ENCODE results near the gene MAP7D2. TPM values are rescaled to one million over a fixed set of nuclear protein-coding genes. Genes with fewer than 3 reads are reported as not detected.

The MAP7D2 gene
- polyA plus RNA-seq, 3 donors: 0.45 TPM; not detected in 2

DNA sequence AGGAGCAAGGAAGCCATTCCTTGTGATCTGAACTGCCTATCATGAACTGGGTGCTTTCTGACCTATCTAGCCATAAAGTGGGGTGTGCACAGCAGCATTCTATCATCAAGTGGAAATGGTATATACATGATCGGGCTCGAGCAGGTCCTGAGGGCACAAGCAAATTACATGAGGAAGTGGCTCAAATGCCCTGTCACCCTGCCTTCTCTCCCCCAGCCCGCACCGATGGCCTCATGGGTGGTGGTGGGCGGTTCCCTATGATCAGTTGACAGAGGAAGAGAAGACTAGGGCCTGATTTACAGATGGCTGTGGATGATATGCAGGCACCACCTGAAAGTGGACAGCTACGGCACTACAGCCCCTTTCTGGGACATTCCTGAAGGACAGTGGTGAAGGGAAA, 79.5 kb downstream of the MAP7D2 start:
- H3K27me3 Mint-ChIP-seq (ENCODE audit: low read depth in 3 of 3): peaks cover 0 to 13% (median 1%) of the 10 kb centered on the region in 3 donors
- H3K4me3 ChIP-seq (replicated peaks in 1 of 3; ENCODE audit: low read depth in 2 of 3, low read length in 3 of 3): no peak overlapping the region
- H4K20me1 ChIP-seq (ENCODE audit: insufficient read depth, low read length): no peaks in the 10 kb centered on the region
- DNase-seq: peak in 1 of 3 donors; percentile 3
- no peak overlapping the region for H3K27ac ChIP-seq (ENCODE audit: low read depth in 1 of 2, low read length in 2 of 2)
- no peaks in the 10 kb centered on the region for H3K4me1 ChIP-seq (ENCODE audit: control insufficient read depth in 1 of 2, insufficient read depth in 2 of 2, low read length in 2 of 2)
- peak overlapping the region in 1 of 7 donors; percentile 23 for H3K27ac Mint-ChIP-seq
- H3K36me3 ChIP-seq (replicated peaks in 1 of 2; ENCODE audit: control insufficient read depth in 1 of 2, insufficient read depth in 2 of 2, low read length in 2 of 2): no peaks in the 10 kb centered on the region
- no peak overlapping the region for H3K9ac ChIP-seq (ENCODE audit: insufficient read depth, low read length, poor library complexity, severe bottlenecking)
- H3K4me2 ChIP-seq (replicated peaks; ENCODE audit: extremely low read depth, low read length, poor library complexity, severe bottlenecking): no peak overlapping the region
- peaks cover 0 to 3% of the 10 kb centered on the region in 2 donors for H3K27me3 ChIP-seq (ENCODE audit: control insufficient read depth in 2 of 2, insufficient read depth in 2 of 2, low read length in 2 of 2)
- H3K9me3 ChIP-seq (replicated peaks in 1 of 2; ENCODE audit: control insufficient read depth in 1 of 2, insufficient read depth in 1 of 2, low read length in 2 of 2): no peaks in the 10 kb centered on the region
- H3K36me3 Mint-ChIP-seq: no peaks in the 10 kb centered on the region
- no CpG with 5 or more reads among the region's 6 CpGs for WGBS (ENCODE audit: insufficient coverage)
- intact Hi-C loops (cut with micrococcal nuclease): no loop called here
- peaks cover 6% of the 10 kb centered on the region for H3K4me1 Mint-ChIP-seq
- no peaks in the 10 kb centered on the region for H3K79me2 ChIP-seq (ENCODE audit: insufficient read depth, low read length)
- TF ChIP-seq, protein P1, sequence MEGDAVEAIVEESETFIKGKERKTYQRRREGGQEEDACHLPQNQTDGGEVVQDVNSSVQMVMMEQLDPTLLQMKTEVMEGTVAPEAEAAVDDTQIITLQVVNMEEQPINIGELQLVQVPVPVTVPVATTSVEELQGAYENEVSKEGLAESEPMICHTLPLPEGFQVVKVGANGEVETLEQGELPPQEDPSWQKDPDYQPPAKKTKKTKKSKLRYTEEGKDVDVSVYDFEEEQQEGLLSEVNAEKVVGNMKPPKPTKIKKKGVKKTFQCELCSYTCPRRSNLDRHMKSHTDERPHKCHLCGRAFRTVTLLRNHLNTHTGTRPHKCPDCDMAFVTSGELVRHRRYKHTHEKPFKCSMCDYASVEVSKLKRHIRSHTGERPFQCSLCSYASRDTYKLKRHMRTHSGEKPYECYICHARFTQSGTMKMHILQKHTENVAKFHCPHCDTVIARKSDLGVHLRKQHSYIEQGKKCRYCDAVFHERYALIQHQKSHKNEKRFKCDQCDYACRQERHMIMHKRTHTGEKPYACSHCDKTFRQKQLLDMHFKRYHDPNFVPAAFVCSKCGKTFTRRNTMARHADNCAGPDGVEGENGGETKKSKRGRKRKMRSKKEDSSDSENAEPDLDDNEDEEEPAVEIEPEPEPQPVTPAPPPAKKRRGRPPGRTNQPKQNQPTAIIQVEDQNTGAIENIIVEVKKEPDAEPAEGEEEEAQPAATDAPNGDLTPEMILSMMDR (IDR thresholded peaks at IDR 0.05): no peak
- no peak overlapping the region for H2AFZ ChIP-seq (ENCODE audit: insufficient read depth, low read depth, low read length, poor library complexity, severe bottlenecking)
- peaks cover 0 to 2% (median 0%) of the 10 kb centered on the region in 7 donors for H3K9me3 Mint-ChIP-seq
- no peak overlapping the region for H3K4me3 Mint-ChIP-seq

DNA sequence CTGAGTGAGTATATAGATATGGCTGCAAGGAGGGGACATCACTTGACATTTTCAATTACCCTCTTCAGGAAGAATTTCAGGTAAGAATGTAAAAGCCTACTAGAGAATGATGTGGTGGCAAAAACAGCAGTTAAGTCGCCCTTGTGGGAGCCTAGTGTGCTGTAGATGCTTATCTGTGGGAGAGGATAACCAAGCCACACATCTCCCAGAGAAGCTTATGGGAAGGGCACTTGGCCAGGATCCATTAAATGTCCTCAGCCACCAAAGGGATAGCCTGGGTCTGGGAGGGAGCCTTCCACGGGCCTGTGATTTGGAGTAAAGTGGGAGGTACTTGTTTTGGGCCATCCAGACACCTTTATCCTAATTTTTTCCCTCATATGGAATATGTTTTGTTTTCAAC, 84.5 kb downstream of the MAP7D2 start:
- H3K4me3 ChIP-seq (replicated peaks in 1 of 3; ENCODE audit: low read depth in 2 of 3, low read length in 3 of 3): no peak overlapping the region
- Mint-ChIP-seq H3K4me1 (peaks cover 2% of the 10 kb centered on the region), H3K27ac (no peak overlapping the region), H3K9me3 (no peaks in the 10 kb centered on the region), H3K4me3 (no peak overlapping the region), H3K27me3 (ENCODE audit: low read depth in 3 of 3) (peaks cover 0 to 18% (median 0%) of the 10 kb centered on the region in 3 donors), H3K36me3 (no peaks in the 10 kb centered on the region)
- H3K27ac ChIP-seq (ENCODE audit: low read depth in 1 of 2, low read length in 2 of 2): no peak overlapping the region
- intact Hi-C loops (cut with micrococcal nuclease): no loop called here
- WGBS (ENCODE audit: insufficient coverage): no CpG with 5 or more reads among the region's 2 CpGs
- H3K9me3 ChIP-seq (replicated peaks in 1 of 2; ENCODE audit: control insufficient read depth in 1 of 2, insufficient read depth in 1 of 2, low read length in 2 of 2): no peaks in the 10 kb centered on the region
- H4K20me1 ChIP-seq (ENCODE audit: insufficient read depth, low read length): no peaks in the 10 kb centered on the region
- no peak overlapping the region for H3K9ac ChIP-seq (ENCODE audit: insufficient read depth, low read length, poor library complexity, severe bottlenecking)
- H3K4me2 ChIP-seq (replicated peaks; ENCODE audit: extremely low read depth, low read length, poor library complexity, severe bottlenecking): no peak overlapping the region
- H3K27me3 ChIP-seq (ENCODE audit: control insufficient read depth in 2 of 2, insufficient read depth in 2 of 2, low read length in 2 of 2): no peaks in the 10 kb centered on the region
- no peak overlapping the region for H2AFZ ChIP-seq (ENCODE audit: insufficient read depth, low read depth, low read length, poor library complexity, severe bottlenecking)
- no peak for DNase-seq
- H3K79me2 ChIP-seq (ENCODE audit: insufficient read depth, low read length): no peaks in the 10 kb centered on the region
- H3K36me3 ChIP-seq (replicated peaks in 1 of 2; ENCODE audit: control insufficient read depth in 1 of 2, insufficient read depth in 2 of 2, low read length in 2 of 2): no peaks in the 10 kb centered on the region
- H3K4me1 ChIP-seq (ENCODE audit: control insufficient read depth in 1 of 2, insufficient read depth in 2 of 2, low read length in 2 of 2): no peaks in the 10 kb centered on the region
- TF ChIP-seq, protein P1 (IDR thresholded peaks at IDR 0.05): no peak
